HEK293 (cell line): ENCODE data around the gene FKBP5.
"Not testable (repeated sequence)": the region's sequence is repeated elsewhere in the genome, so short reads cannot be mapped to it uniquely, and the experiment has no call there.

Experiments
- GLI4 ChIP-seq: fragments of 450-650 bp; formaldehyde crosslinking; IDR thresholded peaks from 2 replicates; pipeline ENCODE4 v1.5.1; 2016; ENCODE audit warnings: missing biosample characterization, missing genetic modification characterization
- KLF9 ChIP-seq: fragments of 450-650 bp; formaldehyde crosslinking; IDR thresholded peaks from 2 replicates; pipeline ENCODE4 v1.5.1; 2016; ENCODE audit warnings: missing biosample characterization, missing genetic modification characterization, low read depth
- REPIN1 ChIP-seq: fragments of 450-650 bp; formaldehyde crosslinking; IDR thresholded peaks from 2 replicates; pipeline ENCODE4 v1.5.1; 2017; ENCODE audit warnings: missing biosample characterization, missing genetic modification characterization, low read depth
- SALL2 ChIP-seq: fragments of 450-650 bp; formaldehyde crosslinking; IDR thresholded peaks from 2 replicates; pipeline ENCODE4 v1.5.0; 2017; ENCODE audit warnings: missing biosample characterization, mild to moderate bottlenecking, missing genetic modification characterization, borderline replicate concordance
- SP2 ChIP-seq: fragments of 450-650 bp; formaldehyde crosslinking; IDR thresholded peaks from 2 replicates; pipeline ENCODE4 v1.5.1; 2016; ENCODE audit warnings: missing biosample characterization, missing genetic modification characterization
- TCF7L2 ChIP-seq: IDR thresholded peaks from 2 replicates; pipeline ENCODE4 v1.6.1; 2011; ENCODE audit warnings: low read depth, mild to moderate bottlenecking, inconsistent platforms, low read length, moderate library complexity, borderline replicate concordance
- ZNF184 ChIP-seq: fragments of 450-650 bp; IDR thresholded peaks from 2 replicates; pipeline ENCODE4 v1.5.1; 2018; ENCODE audit warnings: missing biosample characterization, mild to moderate bottlenecking, missing genetic modification characterization
- ZNF423 ChIP-seq: fragments of 450-650 bp; formaldehyde crosslinking; IDR thresholded peaks from 2 replicates; pipeline ENCODE4 v1.5.1; 2016; ENCODE audit warnings: missing biosample characterization, missing genetic modification characterization
- ZNF558 ChIP-seq: fragments of 450-650 bp; formaldehyde crosslinking; IDR thresholded peaks from 2 replicates; pipeline ENCODE4 v1.5.1; 2016; ENCODE audit warnings: missing biosample characterization, missing genetic modification characterization
- ZNF776 ChIP-seq: fragments of 450-650 bp; formaldehyde crosslinking; IDR thresholded peaks from 2 replicates; pipeline ENCODE4 v1.5.0; 2017; ENCODE audit warnings: missing biosample characterization, missing genetic modification characterization, borderline replicate concordance
- ZNF830 ChIP-seq: fragments of 450-650 bp; IDR thresholded peaks from 2 replicates; pipeline ENCODE4 v1.5.0; 2018; ENCODE audit warnings: missing biosample characterization, missing genetic modification characterization, low read depth, mild to moderate bottlenecking, moderate library complexity
- TF ChIP-seq, protein P1 (sequence below): fragments of 450-650 bp; formaldehyde crosslinking; IDR thresholded peaks from 2 replicates; pipeline ENCODE4 v1.5.1; 2016; ENCODE audit warnings: missing biosample characterization, missing genetic modification characterization
- TF ChIP-seq, protein P2 (sequence below): fragments of 450-650 bp; formaldehyde crosslinking; IDR thresholded peaks from 2 replicates; pipeline ENCODE4 v1.5.1; 2016; ENCODE audit warnings: missing biosample characterization, missing genetic modification characterization
- TF ChIP-seq, protein P3 (sequence below): IDR thresholded peaks from 2 replicates; pipeline ENCODE4 v1.6.1; 2011; ENCODE audit warnings: mild to moderate bottlenecking, low read depth, low read length, borderline replicate concordance

DNA sequence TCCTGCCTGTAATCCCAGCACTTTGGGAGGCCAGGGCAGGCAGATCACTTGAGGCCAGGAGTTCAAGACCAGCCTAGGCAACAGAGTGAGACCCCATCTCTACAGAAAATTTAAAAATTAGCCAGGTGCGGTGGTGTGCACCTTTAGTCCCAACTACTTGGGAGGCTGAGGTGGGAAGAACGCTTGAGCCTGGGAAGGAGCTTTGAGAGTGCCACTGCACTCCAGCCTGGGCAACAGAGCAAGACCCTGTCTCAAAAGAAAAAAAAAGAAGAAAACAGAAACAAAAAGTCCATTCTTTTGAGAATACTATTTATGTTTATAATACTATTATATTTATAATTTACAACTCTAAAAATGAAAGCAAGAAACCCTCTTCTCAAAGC, 15.4 kb downstream of the FKBP5 start:
- TF ChIP-seq SALL2 (tag by site-specific recombination); ZNF830 (tag by site-specific recombination); ZNF423; REPIN1 (tag by site-specific recombination); TCF7L2; GLI4 (tag by site-specific recombination); ZNF558 (tag by site-specific recombination); SP2; ZNF184 (tag by site-specific recombination); ZNF776 (tag by site-specific recombination); KLF9: not testable (repeated sequence)
- TF ChIP-seq, protein P1, sequence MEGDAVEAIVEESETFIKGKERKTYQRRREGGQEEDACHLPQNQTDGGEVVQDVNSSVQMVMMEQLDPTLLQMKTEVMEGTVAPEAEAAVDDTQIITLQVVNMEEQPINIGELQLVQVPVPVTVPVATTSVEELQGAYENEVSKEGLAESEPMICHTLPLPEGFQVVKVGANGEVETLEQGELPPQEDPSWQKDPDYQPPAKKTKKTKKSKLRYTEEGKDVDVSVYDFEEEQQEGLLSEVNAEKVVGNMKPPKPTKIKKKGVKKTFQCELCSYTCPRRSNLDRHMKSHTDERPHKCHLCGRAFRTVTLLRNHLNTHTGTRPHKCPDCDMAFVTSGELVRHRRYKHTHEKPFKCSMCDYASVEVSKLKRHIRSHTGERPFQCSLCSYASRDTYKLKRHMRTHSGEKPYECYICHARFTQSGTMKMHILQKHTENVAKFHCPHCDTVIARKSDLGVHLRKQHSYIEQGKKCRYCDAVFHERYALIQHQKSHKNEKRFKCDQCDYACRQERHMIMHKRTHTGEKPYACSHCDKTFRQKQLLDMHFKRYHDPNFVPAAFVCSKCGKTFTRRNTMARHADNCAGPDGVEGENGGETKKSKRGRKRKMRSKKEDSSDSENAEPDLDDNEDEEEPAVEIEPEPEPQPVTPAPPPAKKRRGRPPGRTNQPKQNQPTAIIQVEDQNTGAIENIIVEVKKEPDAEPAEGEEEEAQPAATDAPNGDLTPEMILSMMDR (tag by site-specific recombination) = not testable (repeated sequence)
- TF ChIP-seq, protein P2, sequence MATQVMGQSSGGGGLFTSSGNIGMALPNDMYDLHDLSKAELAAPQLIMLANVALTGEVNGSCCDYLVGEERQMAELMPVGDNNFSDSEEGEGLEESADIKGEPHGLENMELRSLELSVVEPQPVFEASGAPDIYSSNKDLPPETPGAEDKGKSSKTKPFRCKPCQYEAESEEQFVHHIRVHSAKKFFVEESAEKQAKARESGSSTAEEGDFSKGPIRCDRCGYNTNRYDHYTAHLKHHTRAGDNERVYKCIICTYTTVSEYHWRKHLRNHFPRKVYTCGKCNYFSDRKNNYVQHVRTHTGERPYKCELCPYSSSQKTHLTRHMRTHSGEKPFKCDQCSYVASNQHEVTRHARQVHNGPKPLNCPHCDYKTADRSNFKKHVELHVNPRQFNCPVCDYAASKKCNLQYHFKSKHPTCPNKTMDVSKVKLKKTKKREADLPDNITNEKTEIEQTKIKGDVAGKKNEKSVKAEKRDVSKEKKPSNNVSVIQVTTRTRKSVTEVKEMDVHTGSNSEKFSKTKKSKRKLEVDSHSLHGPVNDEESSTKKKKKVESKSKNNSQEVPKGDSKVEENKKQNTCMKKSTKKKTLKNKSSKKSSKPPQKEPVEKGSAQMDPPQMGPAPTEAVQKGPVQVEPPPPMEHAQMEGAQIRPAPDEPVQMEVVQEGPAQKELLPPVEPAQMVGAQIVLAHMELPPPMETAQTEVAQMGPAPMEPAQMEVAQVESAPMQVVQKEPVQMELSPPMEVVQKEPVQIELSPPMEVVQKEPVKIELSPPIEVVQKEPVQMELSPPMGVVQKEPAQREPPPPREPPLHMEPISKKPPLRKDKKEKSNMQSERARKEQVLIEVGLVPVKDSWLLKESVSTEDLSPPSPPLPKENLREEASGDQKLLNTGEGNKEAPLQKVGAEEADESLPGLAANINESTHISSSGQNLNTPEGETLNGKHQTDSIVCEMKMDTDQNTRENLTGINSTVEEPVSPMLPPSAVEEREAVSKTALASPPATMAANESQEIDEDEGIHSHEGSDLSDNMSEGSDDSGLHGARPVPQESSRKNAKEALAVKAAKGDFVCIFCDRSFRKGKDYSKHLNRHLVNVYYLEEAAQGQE (tag by site-specific recombination) = not testable (repeated sequence)
- TF ChIP-seq, protein P3, sequence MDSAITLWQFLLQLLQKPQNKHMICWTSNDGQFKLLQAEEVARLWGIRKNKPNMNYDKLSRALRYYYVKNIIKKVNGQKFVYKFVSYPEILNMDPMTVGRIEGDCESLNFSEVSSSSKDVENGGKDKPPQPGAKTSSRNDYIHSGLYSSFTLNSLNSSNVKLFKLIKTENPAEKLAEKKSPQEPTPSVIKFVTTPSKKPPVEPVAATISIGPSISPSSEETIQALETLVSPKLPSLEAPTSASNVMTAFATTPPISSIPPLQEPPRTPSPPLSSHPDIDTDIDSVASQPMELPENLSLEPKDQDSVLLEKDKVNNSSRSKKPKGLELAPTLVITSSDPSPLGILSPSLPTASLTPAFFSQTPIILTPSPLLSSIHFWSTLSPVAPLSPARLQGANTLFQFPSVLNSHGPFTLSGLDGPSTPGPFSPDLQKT = not testable (repeated sequence)
